PFSK-1 (cell line): ENCODE data around the gene NKAIN2.

Experiments
- FOXP2 ChIP-seq: optimal IDR thresholded peaks from 2 replicates; pipeline ENCODE3; 2011; ENCODE audit warnings: borderline replicate concordance, control low read depth, inconsistent platforms; ENCODE audit not compliant: insufficient read depth; ENCODE audit errors: extremely low read length, extremely low read depth
- POLR2AphosphoS5 ChIP-seq: IDR thresholded peaks from 2 replicates; pipeline ENCODE4 v1.6.1; 2012; ENCODE audit warnings: low read depth, mild to moderate bottlenecking, control low read depth, low read length, moderate library complexity
- REST ChIP-seq, 2 experiments: IDR thresholded peaks; 2 replicates each; pipeline versions ENCODE4 v1.6.1 to v1.8.0; 2011 to 2012; ENCODE audit warnings: low read depth in 2 of 2, low read length in 2 of 2, control low read depth in 1 of 2, inconsistent platforms in 1 of 2, mild to moderate bottlenecking in 1 of 2, moderate library complexity in 1 of 2; ENCODE audit not compliant: insufficient read depth in 1 of 2
- SIN3A ChIP-seq: IDR thresholded peaks from 2 replicates; pipeline ENCODE4 v1.6.1; 2012; ENCODE audit warnings: mild to moderate bottlenecking, low read length, moderate library complexity, borderline replicate concordance; ENCODE audit not compliant: insufficient read depth
- TAF1 ChIP-seq: IDR thresholded peaks from 2 replicates; pipeline ENCODE4 v1.6.1; 2012; ENCODE audit warnings: low read length, control low read depth, borderline replicate concordance; ENCODE audit not compliant: insufficient read depth

The NKAIN2 gene

GRCh38 chr6:124026694-124027093 is 223.0 kb downstream of the NKAIN2 start:
- TF ChIP-seq FOXP2 (no peak), REST (IDR thresholded peaks at IDR 0.05; ENCODE audit: insufficient read depth in 1 of 2, low read depth in 2 of 2, low read length in 2 of 2) (no peak), TAF1 (no peak), SIN3A (no peak), POLR2AphosphoS5 (no peak)

GRCh38 chr6:124027392-124027791 is 223.7 kb downstream of the NKAIN2 start:
- TF ChIP-seq TAF1: no peak
- no peak for TF ChIP-seq FOXP2
- no peak for TF ChIP-seq REST (IDR thresholded peaks at IDR 0.05; ENCODE audit: insufficient read depth in 1 of 2, low read depth in 2 of 2, low read length in 2 of 2)
- no peak for TF ChIP-seq SIN3A
- no peak for TF ChIP-seq POLR2AphosphoS5

- TF ChIP-seq TAF1 (no peak), POLR2AphosphoS5 (no peak), REST (IDR thresholded peaks at IDR 0.05; ENCODE audit: insufficient read depth in 1 of 2, low read depth in 2 of 2, low read length in 2 of 2) (no peak), SIN3A (no peak), FOXP2 (no peak)
Observed at GRCh38 chr6:124028117-124028516, 224.5 kb downstream of the NKAIN2 start.

GRCh38 chr6:124029567-124029966 is 225.9 kb downstream of the NKAIN2 start:
- TF ChIP-seq REST (IDR thresholded peaks at IDR 0.05; ENCODE audit: insufficient read depth in 1 of 2, low read depth in 2 of 2, low read length in 2 of 2) (no peak), FOXP2 (no peak), POLR2AphosphoS5 (no peak), SIN3A (no peak), TAF1 (no peak)

GRCh38 chr6:124033501-124033900 is 229.8 kb downstream of the NKAIN2 start:
- TF ChIP-seq POLR2AphosphoS5: no peak
- no peak for TF ChIP-seq SIN3A
- TF ChIP-seq TAF1: no peak
- no peak for TF ChIP-seq REST (IDR thresholded peaks at IDR 0.05; ENCODE audit: insufficient read depth in 1 of 2, low read depth in 2 of 2, low read length in 2 of 2)
- TF ChIP-seq FOXP2: no peak
